Thoracic aorta (tissue), 2 donors: ENCODE results near the gene TSPAN32. TPM values are rescaled to one million over a fixed set of nuclear protein-coding genes. Genes with fewer than 3 reads are reported as not detected.

ENCODE experiments used
- ATAC-seq: fragments of 150-250 bp; one replicate; pipeline ENCODE4 v1.8.0; 2017; ENCODE audit warnings: low read depth; ENCODE audit not compliant: insufficient number of reproducible peaks, low FRiP score
- DNase-seq: peaks from one replicate; pipeline ENCODE4 v3.0.0-alpha.2; 2020; ENCODE audit warnings: low spot score
- H3K27ac ChIP-seq, 2 donors: fragments of 200-600 bp; sonication (generic); 1 replicate in 1 of 2; 2 replicates in 1 of 2; pipeline ENCODE4 v1.5.1; 2016; ENCODE audit warnings: mild to moderate bottlenecking in 2 of 2, moderate library complexity in 2 of 2
- H3K27me3 ChIP-seq: fragments of 200-600 bp; sonication (generic); replicated peaks from 2 replicates; pipeline ENCODE4 v1.6.0; 2016; ENCODE audit warnings: mild to moderate bottlenecking; ENCODE audit not compliant: insufficient read depth
- H3K36me3 ChIP-seq: fragments of 200-600 bp; sonication (generic); one replicate; pipeline ENCODE4 v1.5.1; 2016
- H3K4me1 ChIP-seq, 2 donors: fragments of 200-600 bp; sonication (generic); 1 replicate in 1 of 2; 2 replicates in 1 of 2; pipeline versions ENCODE4 v1.5.1 to v1.6.0; 2016; ENCODE audit warnings: low read depth in 2 of 2, mild to moderate bottlenecking in 1 of 2; ENCODE audit not compliant: control insufficient read depth in 1 of 2
- H3K4me3 ChIP-seq: fragments of 200-600 bp; sonication (generic); 2 replicates; pipeline ENCODE4 v1.5.1; 2016; ENCODE audit warnings: mild to moderate bottlenecking
- H3K9me3 ChIP-seq: fragments of 200-600 bp; sonication (generic); 2 replicates; pipeline ENCODE4 v1.5.1; 2016
- total RNA-seq, 2 donors: library from RNA; depleted of rRNA; stranded (reverse); fragments of >200 nt; gene quantifications; one replicate each; pipeline versions ENCODE4 v1.1.0 to v1.2.3, GENCODE V29; 2016
- TF ChIP-seq, protein P1 (sequence below): fragments of 200-600 bp; sonication (generic); IDR thresholded peaks from one replicate; pipeline ENCODE4 v1.5.1; 2019; ENCODE audit warnings: antibody characterized with exemption

The TSPAN32 gene
- total RNA-seq, 2 donors from 2014 or later = 2.5 to 6.9 TPM

DNA sequence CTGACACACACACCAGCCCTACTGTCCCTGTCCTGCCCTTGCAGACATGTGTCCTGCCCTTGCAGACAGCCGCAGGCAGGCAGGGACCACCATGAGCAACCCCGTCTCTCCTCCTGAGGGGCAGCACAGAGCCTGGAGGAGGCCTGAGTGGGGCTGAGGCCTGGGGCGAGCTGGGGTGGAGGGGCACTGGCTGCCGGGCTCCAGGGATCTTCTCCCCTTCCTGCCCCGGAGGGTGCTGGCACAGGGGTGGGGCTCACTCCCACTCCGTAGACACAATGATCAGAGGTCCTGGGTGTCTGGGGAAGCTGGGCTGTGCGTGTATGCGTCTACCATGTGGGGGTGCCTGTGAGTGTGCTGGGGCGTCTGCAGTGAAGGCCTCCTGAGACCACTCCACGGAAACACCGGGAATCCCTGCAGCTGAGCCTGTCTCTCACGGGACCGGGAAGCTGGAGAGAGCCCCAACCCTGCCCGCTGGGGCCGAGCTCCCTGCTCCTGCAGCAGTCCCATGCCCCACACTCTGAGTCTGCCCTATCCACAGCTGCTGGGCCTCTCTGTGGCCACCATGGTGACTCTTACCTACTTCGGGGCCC, 588 bp downstream of the TSPAN32 start:
- ATAC-seq (no peak), DNase-seq (no peak)
- Histone ChIP-seq H3K36me3 (no peaks in the 10 kb centered on the region), H3K27me3 (no peaks in the 10 kb centered on the region), H3K4me1 (peaks cover 34 to 53% of the 10 kb centered on the region in 2 donors), H3K27ac (peak overlapping the region; percentile 66 to 76), H3K9me3 (no peaks in the 10 kb centered on the region), H3K4me3 (peak overlapping the region; percentile 48)
- TF ChIP-seq, protein P1, sequence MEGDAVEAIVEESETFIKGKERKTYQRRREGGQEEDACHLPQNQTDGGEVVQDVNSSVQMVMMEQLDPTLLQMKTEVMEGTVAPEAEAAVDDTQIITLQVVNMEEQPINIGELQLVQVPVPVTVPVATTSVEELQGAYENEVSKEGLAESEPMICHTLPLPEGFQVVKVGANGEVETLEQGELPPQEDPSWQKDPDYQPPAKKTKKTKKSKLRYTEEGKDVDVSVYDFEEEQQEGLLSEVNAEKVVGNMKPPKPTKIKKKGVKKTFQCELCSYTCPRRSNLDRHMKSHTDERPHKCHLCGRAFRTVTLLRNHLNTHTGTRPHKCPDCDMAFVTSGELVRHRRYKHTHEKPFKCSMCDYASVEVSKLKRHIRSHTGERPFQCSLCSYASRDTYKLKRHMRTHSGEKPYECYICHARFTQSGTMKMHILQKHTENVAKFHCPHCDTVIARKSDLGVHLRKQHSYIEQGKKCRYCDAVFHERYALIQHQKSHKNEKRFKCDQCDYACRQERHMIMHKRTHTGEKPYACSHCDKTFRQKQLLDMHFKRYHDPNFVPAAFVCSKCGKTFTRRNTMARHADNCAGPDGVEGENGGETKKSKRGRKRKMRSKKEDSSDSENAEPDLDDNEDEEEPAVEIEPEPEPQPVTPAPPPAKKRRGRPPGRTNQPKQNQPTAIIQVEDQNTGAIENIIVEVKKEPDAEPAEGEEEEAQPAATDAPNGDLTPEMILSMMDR = no peak

DNA sequence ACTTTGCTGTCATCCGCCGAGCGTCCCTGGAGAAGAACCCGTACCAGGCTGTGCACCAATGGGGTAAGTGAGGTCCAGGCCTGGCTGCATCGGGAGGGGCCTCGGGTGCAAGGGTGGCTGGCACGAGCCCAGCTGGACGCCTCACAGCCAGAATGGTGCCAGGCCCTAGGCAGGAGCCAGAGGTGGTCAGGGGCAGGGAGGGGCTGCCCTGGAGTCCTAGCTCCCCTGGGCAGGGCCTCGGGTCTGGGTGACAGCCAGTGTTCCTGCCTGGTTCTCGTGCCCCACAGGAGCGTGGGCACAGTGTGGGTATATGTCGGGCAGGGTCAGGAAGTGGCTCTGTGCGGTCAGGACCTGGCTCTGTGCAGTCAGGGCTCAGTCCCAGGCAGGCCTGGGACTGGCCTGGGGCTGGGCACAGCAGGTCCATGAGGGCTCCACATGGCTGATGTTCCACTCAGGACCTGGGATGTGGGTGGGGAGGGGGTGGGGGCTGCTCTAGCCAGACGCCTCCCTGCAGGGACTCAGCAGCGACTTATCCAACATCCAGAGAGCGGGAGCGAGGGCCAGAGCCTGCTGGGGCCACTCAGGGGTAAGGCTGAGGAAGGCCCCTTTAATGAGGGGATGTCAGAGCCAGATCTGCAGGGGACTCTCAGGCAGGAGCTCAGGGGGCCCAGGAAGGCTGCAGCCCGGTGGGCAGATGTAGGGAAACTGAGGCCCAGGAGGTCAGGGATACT, 1.2 kb downstream of the TSPAN32 start:
- TF ChIP-seq, protein P1 = no peak
- ATAC-seq = no peak
- H3K4me3 ChIP-seq = peak overlapping the region; percentile 48

DNA sequence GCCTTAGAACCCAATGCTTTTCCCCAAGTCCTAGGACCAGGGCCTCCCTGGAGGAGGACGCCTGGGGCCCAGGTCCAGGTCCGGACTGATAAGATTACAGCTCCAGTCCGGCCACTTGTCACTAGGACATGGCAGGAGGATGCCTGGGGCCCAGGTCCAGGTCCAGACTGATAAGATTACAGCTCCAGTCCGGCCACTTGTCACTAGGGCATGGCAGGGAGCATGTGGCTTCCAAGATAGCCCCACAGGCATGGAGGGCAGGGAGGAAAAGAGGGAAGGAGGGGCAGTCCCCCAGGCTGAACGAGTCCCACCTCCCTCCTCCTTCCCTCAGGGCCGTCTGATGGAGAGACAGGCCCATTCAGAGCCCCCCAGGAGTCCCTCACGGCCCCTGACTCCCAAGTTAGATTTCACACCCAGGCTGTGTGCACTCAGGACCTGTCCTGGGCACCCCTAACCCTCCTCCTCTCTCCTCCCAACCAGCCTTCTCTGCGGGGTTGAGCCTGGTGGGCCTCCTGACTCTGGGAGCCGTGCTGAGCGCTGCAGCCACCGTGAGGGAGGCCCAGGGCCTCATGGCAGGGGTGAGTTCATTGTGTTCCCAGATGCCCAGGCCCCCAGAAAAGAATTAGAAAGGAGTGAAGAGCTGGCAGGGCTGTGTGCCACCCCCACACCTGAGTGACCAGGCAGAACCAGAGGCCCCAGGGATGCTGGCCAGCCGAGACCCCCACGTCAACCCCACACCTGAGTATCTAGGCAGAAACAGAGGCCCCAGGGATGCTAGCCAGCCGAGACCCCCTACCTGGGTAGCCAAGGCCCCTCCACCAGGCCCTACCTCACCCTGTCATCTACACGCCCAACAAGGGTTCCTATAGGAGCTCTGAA, 2.1 kb downstream of the TSPAN32 start:
- Histone ChIP-seq H3K36me3 (no peaks in the 10 kb centered on the region), H3K27me3 (no peaks in the 10 kb centered on the region), H3K4me3 (no peak overlapping the region), H3K27ac (peak overlapping the region; percentile 66 to 76), H3K9me3 (no peaks in the 10 kb centered on the region), H3K4me1 (peaks cover 34 to 55% of the 10 kb centered on the region in 2 donors)
- DNase-seq = no peak
- no peak for ATAC-seq
- TF ChIP-seq, protein P1 = no peak

More for the DNA sequence above, 1.2 kb downstream of the TSPAN32 start:
- Histone ChIP-seq H3K4me1 (peaks cover 34 to 55% of the 10 kb centered on the region in 2 donors), H3K36me3 (no peaks in the 10 kb centered on the region), H3K9me3 (no peaks in the 10 kb centered on the region), H3K27me3 (no peaks in the 10 kb centered on the region), H3K27ac (peak overlapping the region; percentile 66 to 76)
- DNase-seq = no peak

DNA sequence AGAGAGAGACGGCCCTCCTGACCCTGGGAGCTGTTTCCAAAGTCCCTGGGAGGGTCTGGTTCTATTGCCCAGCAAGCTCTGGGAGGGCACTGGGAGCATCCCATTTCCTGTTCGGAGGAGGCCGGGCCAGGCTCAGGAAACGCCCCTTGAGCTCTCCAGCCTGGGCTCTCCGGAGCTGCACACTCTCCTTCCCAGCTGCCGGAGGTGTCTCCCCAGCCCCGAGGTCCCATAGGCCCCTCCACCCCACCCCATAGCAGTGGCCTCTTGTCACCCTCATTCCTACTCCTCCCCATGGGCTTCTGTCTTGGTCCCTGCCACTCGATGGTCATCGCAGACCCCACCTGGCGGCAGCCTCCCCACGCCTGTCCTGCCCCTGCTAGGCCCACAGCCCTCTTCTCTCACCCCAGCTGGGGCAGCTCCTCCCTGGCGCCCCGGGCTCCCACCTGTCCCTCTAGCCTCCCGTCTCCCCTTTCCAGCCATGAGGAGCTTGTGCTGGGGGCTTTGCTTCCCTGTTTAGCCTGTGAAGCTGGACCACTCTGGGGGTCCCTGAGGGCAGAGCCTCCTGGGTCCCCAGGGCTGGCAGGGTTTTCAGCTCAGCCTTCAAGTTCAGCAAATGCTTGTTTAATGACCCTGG, 2.8 kb downstream of the TSPAN32 start:
- DNase-seq (no peak), ATAC-seq (no peak)
- H3K27me3 ChIP-seq = no peaks in the 10 kb centered on the region
- H3K4me3 ChIP-seq = no peak overlapping the region
- peaks cover 34 to 55% of the 10 kb centered on the region in 2 donors for H3K4me1 ChIP-seq
- H3K27ac ChIP-seq = peak overlapping the region; percentile 15 to 76
- no peaks in the 10 kb centered on the region for H3K9me3 ChIP-seq
- TF ChIP-seq, protein P1 = no peak
- no peaks in the 10 kb centered on the region for H3K36me3 ChIP-seq
